Activated CD8-positive, alpha-beta memory T cell treated with anti-CD3 and anti-CD28 coated beads, Interleukin-2, amount 50 U/mL, for 1 hour (primary cell): Measurements from ENCODE around the gene DTX1.

Experiments used
- DNase-seq: peaks from one replicate; pipeline ENCODE4 v3.0.0-alpha.2; 2020; ENCODE audit errors: extremely low read depth

Gene DTX1

GRCh38 chr12:113055594-113056380 is 743 bp upstream of the DTX1 start:
- no peak for DNase-seq

DNA sequence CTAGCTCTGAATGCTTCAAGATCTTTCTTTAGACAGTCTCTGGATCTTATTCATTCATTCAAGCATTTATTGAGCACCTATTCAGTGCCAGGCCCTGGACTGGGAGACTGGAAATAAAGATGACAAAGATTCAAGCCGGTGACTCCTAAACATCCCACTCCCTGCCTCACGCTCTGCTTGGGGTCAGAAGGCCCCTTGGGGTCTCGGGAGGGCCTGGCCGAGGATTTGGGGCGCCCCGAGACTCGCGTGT is 224 bp upstream of the DTX1 start:
- DNase-seq = no peak

GRCh38 chr12:113057565-113058485 is 1.3 kb downstream of the DTX1 start:
- no peak for DNase-seq

DNA sequence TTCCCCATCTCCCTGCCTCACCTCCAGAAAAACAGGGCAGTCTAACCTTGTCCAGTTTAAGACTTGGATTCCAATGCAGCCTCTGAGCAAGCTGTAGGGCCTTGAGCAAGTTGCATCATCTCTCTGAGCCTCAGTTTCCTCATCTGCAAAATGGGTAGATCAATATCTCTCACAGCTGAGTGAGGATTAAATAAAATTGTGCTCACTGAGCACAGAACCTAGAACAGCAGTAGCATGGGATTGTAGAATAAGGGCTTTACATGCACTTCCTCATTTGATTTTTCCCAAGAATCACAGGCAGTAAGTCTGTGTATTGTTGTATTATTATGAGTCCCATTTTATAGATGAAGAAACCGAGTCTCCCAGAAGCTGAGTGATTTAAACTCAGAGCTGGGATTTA is 2.0 kb downstream of the DTX1 start:
- no peak for DNase-seq

GRCh38 chr12:113059071-113059595 is 2.6 kb downstream of the DTX1 start:
- DNase-seq = no peak

GRCh38 chr12:113060336-113060960 is 3.9 kb downstream of the DTX1 start:
- DNase-seq = no peak

- DNase-seq = no peak
Measured at GRCh38 chr12:113061061-113061694, 4.6 kb downstream of the DTX1 start.

DNA sequence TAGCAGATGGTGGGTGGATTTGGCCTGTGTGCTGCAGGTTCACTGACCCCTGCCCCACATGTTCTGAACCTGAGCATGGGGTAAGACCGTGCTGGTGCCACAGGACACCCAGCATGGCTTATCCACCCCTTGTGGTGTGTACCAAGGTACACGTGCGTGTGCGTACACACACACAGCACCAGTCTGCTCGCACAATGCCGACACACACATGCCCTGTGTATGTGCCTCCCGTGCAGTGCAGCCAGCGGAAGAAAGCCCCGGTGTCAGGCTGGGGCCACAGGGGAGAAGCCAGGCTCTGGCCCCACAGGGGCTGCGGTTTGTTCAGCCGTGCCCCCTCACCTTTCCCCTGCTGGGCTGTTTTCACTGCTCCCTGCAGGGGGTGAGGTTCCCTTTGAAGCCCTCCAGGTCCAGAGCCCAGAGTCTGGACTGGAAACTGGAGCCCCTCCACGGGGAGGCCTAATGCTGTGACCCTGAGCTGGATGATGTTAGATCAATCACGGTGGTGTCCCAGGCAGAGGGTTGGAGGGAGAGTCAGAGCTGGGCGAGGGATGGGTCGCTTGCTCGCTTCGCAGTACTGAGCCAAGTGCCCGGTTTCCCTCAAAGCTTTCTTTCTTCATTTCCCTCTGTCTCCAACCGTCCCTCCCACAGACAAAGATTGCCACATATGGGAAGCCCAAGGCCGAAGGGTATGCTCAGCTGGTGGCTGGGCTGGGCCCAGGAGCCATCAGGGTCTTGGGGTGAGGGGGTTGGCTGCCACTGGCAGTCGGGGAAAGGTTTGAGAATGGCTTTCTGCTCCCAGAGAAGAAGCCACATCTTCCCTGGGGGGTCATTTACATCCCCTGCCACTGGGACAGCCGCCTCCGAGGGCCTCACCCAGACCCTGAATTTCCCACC is 6.2 kb downstream of the DTX1 start:
- no peak for DNase-seq

GRCh38 chr12:113063396-113064350 is 7.1 kb downstream of the DTX1 start:
- no peak for DNase-seq

DNA sequence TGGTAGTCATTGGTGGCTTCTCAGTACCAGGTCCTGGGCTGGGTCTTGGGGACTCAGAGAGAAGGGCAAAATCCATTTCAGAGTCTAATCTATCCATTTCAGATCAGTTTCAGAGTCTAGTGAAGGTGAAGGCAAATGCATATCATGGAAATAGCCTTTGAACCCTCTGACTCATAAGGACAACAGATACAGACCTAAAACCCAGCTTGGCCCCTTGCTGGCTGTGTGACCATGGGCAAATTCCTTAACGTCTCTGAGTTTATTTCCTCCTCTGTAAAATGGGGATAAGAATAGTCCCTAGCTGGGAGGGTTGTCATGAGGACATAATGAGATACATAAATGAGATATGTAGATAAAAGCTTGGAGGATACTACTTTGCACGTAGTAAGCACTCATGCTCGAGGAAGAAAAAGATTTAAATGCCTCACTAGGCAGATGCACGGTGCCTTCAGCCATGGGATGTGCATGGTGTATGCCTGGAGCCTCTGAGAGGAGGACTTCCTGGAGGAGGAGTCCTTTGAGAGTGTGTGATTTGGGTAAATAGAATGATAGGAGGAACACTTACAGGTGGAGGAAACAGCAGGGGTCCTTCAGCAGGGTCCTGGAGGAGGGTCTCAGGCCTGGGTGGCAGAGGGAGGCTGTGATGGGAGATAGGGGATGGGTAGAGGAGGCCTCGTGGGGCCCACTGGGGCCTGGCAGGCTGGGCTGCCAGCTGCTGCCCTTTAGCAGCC is 8.0 kb downstream of the DTX1 start:
- no peak for DNase-seq

DNA sequence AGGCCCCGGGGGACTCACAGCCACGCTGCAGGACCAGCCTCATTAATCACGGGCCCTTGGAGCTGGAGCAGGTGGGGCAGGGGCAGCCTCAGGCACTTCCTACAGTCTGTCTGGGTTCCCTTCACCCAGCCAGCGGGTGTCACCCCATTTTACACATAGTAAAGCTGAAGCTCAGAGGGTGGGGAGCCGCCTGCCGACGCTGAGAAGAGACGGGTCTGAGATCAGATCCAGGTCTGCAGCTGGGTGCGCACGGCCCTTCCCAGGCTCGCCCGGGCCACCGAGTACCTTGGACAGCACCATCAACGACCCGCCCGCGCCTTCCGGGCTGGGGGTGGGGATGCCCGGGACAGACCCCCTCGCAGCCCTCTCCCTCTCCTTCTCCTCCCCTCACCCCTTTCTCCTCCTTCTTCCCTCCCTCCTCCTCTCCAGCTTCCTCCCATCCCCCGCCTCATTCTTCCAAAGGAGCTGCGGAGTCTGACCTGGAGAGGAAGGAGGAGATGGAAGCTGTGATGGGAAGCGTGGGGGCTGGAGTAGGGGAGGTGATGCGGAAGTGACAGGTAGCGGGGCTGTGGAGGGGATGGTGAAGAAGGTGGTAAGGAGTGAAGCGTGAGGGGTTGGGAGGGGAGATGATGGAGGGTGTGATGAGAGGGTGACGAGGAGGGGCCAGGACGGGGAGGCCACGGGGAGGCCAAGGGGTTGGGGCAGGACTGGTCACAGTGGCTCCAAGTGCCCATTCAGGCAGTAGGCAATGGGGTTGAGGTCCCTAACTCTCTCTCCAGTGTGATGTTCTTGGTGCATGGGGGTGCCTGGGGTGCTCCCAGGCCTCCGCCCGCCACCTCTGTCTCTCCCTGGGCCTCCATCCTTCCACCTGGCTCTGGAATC is 8.8 kb downstream of the DTX1 start:
- DNase-seq = no peak

GRCh38 chr12:113066813-113067400 is 10.4 kb downstream of the DTX1 start:
- DNase-seq = no peak

DNA sequence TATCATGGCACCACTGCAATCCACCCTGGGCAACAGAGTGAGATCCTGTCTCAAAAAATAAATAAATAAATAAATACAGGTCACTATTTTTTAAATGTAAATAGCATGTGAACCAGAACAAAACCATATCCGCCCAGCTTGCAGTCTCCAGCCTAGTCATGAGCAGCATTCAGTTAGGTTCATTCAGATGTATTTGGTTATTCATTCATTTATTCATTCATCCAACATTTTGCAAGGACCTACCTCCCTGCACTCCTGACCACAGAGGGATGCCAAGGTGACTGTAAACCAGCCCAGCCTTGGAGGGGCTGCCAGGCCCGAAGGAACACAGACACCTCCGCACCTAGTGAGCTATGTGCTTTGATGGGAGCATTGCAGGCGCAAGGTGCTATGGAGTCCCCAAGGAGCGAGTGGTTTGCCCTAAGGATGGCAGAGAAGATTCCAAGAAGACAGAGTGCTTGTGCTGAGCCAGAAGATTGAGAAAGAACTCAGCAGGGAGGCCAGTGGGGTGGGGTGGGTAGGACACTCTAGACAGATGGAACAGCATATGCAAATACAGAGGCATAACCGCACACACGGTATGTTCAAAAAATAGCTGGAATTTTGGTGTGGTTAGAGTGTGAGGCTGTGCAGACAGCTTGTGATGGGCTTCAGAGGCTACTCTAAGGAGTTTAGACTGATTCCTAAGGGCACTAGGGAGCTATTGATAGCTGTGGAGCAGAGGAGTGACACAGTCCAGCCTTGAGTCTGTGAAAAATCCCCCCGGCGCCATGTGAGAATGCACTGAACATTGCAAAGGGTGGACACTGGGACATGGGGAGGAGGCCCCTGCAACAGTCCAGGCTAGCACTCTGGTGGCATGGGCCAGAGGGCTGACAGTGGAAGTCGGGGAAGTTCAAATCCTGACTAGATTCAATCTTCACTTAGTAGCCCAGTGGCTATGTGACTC is 11.7 kb downstream of the DTX1 start:
- no peak for DNase-seq

DNA sequence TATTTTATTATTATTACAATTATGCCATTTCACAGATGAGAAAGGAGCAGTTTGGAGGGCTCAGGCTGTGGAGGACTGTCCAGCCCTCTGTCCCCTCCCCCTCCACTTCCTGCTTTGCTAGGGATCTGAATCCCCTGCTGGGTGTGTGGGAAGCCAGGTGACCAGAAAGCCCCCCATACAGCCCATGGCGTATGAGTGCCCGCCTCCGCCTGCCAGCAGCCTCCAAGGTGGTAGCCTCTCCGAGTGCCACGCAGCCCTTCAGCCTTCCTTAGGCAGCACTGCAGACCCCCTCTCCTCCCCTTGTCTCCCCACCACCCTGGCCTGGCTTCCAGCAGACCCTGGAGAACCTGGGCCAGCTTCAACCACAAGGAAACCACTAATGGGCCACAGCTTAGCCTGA is 12.6 kb downstream of the DTX1 start:
- DNase-seq = no peak

DNA sequence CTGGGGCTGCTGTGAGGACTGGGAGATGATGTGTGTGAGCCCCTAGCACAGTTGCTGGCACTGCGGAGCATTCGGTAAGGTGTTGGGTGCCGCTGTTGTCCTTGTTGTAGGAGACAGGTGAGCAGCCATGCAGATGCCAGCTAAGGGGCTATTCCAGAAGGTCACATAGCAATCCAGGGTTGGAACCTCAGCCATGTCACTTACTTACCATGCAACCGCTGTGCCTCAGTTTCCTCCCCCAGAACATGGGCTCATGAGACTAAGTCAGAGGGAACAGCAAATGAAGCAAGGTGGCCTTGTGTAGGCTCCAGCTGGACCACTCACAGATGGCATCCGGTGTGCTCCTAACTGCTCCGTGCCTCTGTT is 13.2 kb downstream of the DTX1 start:
- no peak for DNase-seq

DNA sequence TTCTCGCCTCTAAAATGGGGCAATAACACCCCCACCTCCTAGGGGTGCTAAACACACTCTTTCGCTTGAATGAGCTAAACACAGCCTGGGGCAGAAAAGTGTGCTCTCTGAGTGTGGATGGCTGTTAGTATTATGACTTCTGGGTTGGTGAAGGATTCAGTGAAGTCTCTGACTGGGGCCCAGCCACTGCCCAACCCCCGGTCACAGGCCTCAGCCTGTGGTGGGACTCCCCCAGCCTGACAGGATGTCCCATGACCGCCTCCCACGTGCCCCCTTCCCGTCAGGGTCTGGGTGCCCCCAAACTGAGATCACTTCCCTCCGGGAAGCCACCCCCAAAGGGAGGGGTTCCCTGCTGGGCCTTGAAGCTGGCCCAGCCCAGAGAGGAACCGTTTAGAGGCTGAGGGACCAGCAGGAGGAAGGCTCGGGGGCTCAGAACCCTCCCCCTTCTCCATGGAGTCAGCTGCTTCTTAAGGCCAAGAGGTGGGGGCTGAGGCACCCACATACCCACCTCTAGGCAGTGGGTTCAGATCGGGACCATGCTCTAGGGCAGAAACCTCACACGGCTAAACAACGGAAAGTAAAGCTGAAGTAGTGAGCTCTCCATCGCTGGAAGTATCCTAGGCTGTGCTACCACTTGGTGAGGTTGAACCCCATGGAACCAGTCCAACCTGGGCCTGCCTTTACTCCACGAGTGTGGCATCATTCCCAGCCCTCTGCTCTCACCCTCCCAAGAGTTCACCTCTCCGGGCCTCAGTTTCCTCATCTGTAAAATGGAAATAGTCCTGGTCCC is 13.8 kb downstream of the DTX1 start:
- no peak for DNase-seq
